ENCODE results near the gene EPB41L4B. TPM values are rescaled to one million over a fixed set of nuclear protein-coding genes. Genes with fewer than 3 reads are reported as not detected.
"Not testable (repeated sequence)": the region's sequence is repeated elsewhere in the genome, so short reads cannot be mapped to it uniquely, and the experiment has no call there.

The EPB41L4B gene
- total RNA-seq: 1 to 10 TPM in 3 of 4 donors, under 1 TPM in 1; 0.42 to 2.3 (median 1.5) TPM

- TF ChIP-seq POLR2AphosphoS5 (IDR thresholded peaks at IDR 0.05) (peak in 1 of 2 donors; percentile 58), CTCF (IDR thresholded peaks at IDR 0.05) (peak; percentile 92 to 97 (median 95)), POLR2A (IDR thresholded peaks at IDR 0.05; ENCODE audit: low read depth) (no peak)
- no peak within 1 kb of the TSS for H3K27ac ChIP-seq (replicated peaks in 1 of 4)
- H3K27me3 ChIP-seq: peaks cover 0 to 35% (median 7%) of the 10 kb centered on the region in 4 donors
- H3K4me3 ChIP-seq: peak within 1 kb of the TSS; percentile 52 to 71 (median 54)
- DNase-seq (ENCODE audit: extremely low spot score): no peak
- no peaks in the 10 kb centered on the region for H3K36me3 ChIP-seq
- WGBS: 0% methylated on average over 6 of the region's 72 CpGs
- peaks cover 14 to 20% (median 16%) of the 10 kb centered on the region in 4 donors for H3K4me1 ChIP-seq
- intact Hi-C loops (cut with DNase I): loop anchor here (1.0 kb wide), 1 partner anchor 76 kb away; no protein-coding TSS in a partner anchor
- no peaks in the 10 kb centered on the region for H3K9me3 ChIP-seq
These were observed at the start of gene EPB41L4B for GRCh38 chr9:109320742-109321448. Gene EPB41L4B (minus strand): TSS chr9:109321059. CDS start chr9:109320446, 613 bp downstream.

GRCh38 chr9:109369285-109369684 lies 48.4 kb upstream of the EPB41L4B start:
- no peak for DNase-seq (ENCODE audit: extremely low spot score)
- H3K4me3 ChIP-seq: no peak overlapping the region
- H3K27me3 ChIP-seq: no peaks in the 10 kb centered on the region
- TF ChIP-seq POLR2A (IDR thresholded peaks at IDR 0.05; ENCODE audit: low read depth) (no peak), EP300 (IDR thresholded peaks at IDR 0.05) (no peak), CTCF (IDR thresholded peaks at IDR 0.05) (no peak), POLR2AphosphoS5 (IDR thresholded peaks at IDR 0.05) (no peak)
- no peaks in the 10 kb centered on the region for H3K4me1 ChIP-seq
- WGBS: 78% methylated on average over 2 of the region's 2 CpGs
- intact Hi-C loops (cut with DNase I): no loop called here
- no peaks in the 10 kb centered on the region for H3K36me3 ChIP-seq
- no peak overlapping the region for H3K27ac ChIP-seq (replicated peaks in 1 of 4)
- H3K9me3 ChIP-seq: peaks cover 0 to 5% (median 0%) of the 10 kb centered on the region in 4 donors

GRCh38 chr9:109360771-109361170 lies 39.9 kb upstream of the EPB41L4B start:
- no peaks in the 10 kb centered on the region for H3K9me3 ChIP-seq

GRCh38 chr9:109358968-109359603 lies 38.2 kb upstream of the EPB41L4B start:
- WGBS: 89% methylated on average over 8 of the region's 8 CpGs
- peaks cover 0 to 22% (median 0%) of the 10 kb centered on the region in 4 donors for H3K27me3 ChIP-seq
- H3K27ac ChIP-seq (replicated peaks in 1 of 4); H3K36me3 ChIP-seq; H3K9me3 ChIP-seq; H3K4me1 ChIP-seq; DNase-seq (ENCODE audit: extremely low spot score); H3K4me3 ChIP-seq; intact Hi-C loops (cut with DNase I): not testable (repeated sequence)

More at GRCh38 chr9:109360771-109361170, 39.9 kb upstream of the EPB41L4B start:
- Histone ChIP-seq H3K27ac (replicated peaks in 1 of 4) (no peak overlapping the region), H3K4me1 (no peaks in the 10 kb centered on the region), H3K27me3 (peaks cover 0 to 14% (median 0%) of the 10 kb centered on the region in 4 donors), H3K4me3 (no peak overlapping the region), H3K36me3 (no peaks in the 10 kb centered on the region)
- no peak for DNase-seq (ENCODE audit: extremely low spot score)
- 80% methylated on average over 5 of the region's 5 CpGs for WGBS
- no peak for TF ChIP-seq CTCF (IDR thresholded peaks at IDR 0.05)
- no peak for TF ChIP-seq POLR2AphosphoS5 (IDR thresholded peaks at IDR 0.05)
- TF ChIP-seq EP300 (IDR thresholded peaks at IDR 0.05): no peak
- no peak for TF ChIP-seq POLR2A (IDR thresholded peaks at IDR 0.05; ENCODE audit: low read depth)
- intact Hi-C loops (cut with DNase I): no loop called here

GRCh38 chr9:109355564-109356297 lies 34.9 kb upstream of the EPB41L4B start:
- intact Hi-C loops (cut with DNase I): no loop called here
- no peak for DNase-seq (ENCODE audit: extremely low spot score)
- Histone ChIP-seq H3K27me3 (peaks cover 0 to 26% (median 0%) of the 10 kb centered on the region in 4 donors), H3K4me3 (no peak overlapping the region), H3K36me3 (no peaks in the 10 kb centered on the region), H3K27ac (replicated peaks in 1 of 4) (no peak overlapping the region), H3K4me1 (no peaks in the 10 kb centered on the region), H3K9me3 (no peaks in the 10 kb centered on the region)
- WGBS: 86% methylated on average over 20 of the region's 21 CpGs
- TF ChIP-seq EP300 (IDR thresholded peaks at IDR 0.05) (no peak), POLR2A (IDR thresholded peaks at IDR 0.05; ENCODE audit: low read depth) (no peak), POLR2AphosphoS5 (IDR thresholded peaks at IDR 0.05) (no peak), CTCF (IDR thresholded peaks at IDR 0.05) (no peak)

All from esophagus muscularis mucosa (tissue), 4 donors.